Testis (tissue), 3 donors: ENCODE results near the gene CDK14. TPM values are rescaled to one million over a fixed set of nuclear protein-coding genes. Genes with fewer than 3 reads are reported as not detected.

Source experiments
- DNase-seq: peaks from one replicate; pipeline ENCODE4 v3.0.0-alpha.2; 2019
- H3K27ac ChIP-seq, 2 donors: fragments of 200-600 bp; sonication (generic); one replicate each; pipeline ENCODE4 v1.5.1; 2019
- H3K27me3 ChIP-seq: fragments of 200-600 bp; sonication (generic); one replicate; pipeline ENCODE4 v1.5.1; 2019
- H3K36me3 ChIP-seq: fragments of 200-600 bp; sonication (generic); one replicate; pipeline ENCODE4 v1.5.1; 2017; ENCODE audit warnings: low read depth; ENCODE audit errors: missing control alignments
- H3K4me1 ChIP-seq: fragments of 200-600 bp; sonication (generic); one replicate; pipeline ENCODE4 v1.5.1; 2019
- H3K4me3 ChIP-seq, 2 donors: fragments of 200-600 bp; sonication (generic); one replicate each; pipeline ENCODE4 v1.5.1; 2017 to 2019
- H3K9me3 ChIP-seq: fragments of 200-600 bp; sonication (generic); one replicate; pipeline ENCODE4 v1.5.1; 2017
- CTCF ChIP-seq, 3 experiments: fragments of 450-650 bp in 2 of 3; fragments of 200-600 bp in 1 of 3; sonication (generic) in 1 of 3; IDR thresholded peaks; one replicate each; pipeline ENCODE4 v1.5.1; 2016 to 2019; ENCODE audit warnings: antibody characterized with exemption in 3 of 3, mild to moderate bottlenecking in 2 of 3, moderate library complexity in 1 of 3
- POLR2A ChIP-seq: fragments of 450-650 bp; IDR thresholded peaks from one replicate; pipeline ENCODE4 v1.6.1; 2017; ENCODE audit warnings: antibody characterized with exemption, mild to moderate bottlenecking, moderate library complexity
- WGBS, 2 donors: methylation state at CpG; one replicate each; pipeline ENCODE4 v1.1.5; 2018; 5-methylcytosine and 5-hydroxymethylcytosine counted together
- intact Hi-C: fragments of 100-400 bp; cut with DNase I; formaldehyde crosslinking; loops from one replicate; pipeline ENCODE4 v1.15.1; 2023; ENCODE audit warnings: low total_unique reads
- polyA plus RNA-seq: library from polyadenylated mRNA; stranded (reverse); fragments of 350-450 nt; fragmentation: Illumina TruSeq; extraction: RNeasy Lipid Tissue Mini Kit (QIAGEN cat#74804); gene quantifications from one replicate; pipeline ENCODE4 v1.2.3, GENCODE V29; 2014; ENCODE audit warnings: low read depth, low replicate concordance; ENCODE audit not compliant: insufficient read depth
- total RNA-seq, 2 donors: library from RNA; depleted of rRNA; stranded (reverse); fragments of >200 nt; gene quantifications; one replicate each; pipeline ENCODE4 v1.2.3, GENCODE V29; 2016

Gene CDK14
- total and polyA plus RNA-seq, 3 donors from 2014 or later = 18.9 to 22.7 (median 19.5) TPM

- Histone ChIP-seq H3K36me3 (no peaks in the 10 kb centered on the region), H3K27me3 (no peaks in the 10 kb centered on the region), H3K9me3 (no peaks in the 10 kb centered on the region), H3K4me3 (no peak overlapping the region), H3K4me1 (no peaks in the 10 kb centered on the region), H3K27ac (no peak overlapping the region)
- intact Hi-C loops = no loop called here
- TF ChIP-seq CTCF (IDR thresholded peaks at IDR 0.05) = no peak
- TF ChIP-seq POLR2A = no peak
- DNase-seq = no peak
- 89 to 95% methylated on average over 2 of the region's 2 CpGs for WGBS, 2 donors
These were observed 118.9 kb downstream of the CDK14 start for GRCh38 chr7:90715067-90715466.

GRCh38 chr7:90717296-90718060 lies 121.4 kb downstream of the CDK14 start:
- intact Hi-C loops = no loop called here
- H3K27ac ChIP-seq = no peak overlapping the region
- 74 to 76% methylated on average over 5 of the region's 5 CpGs for WGBS, 2 donors
- H3K4me3 ChIP-seq = no peak overlapping the region
- peaks cover 4% of the 10 kb centered on the region for H3K4me1 ChIP-seq
- H3K36me3 ChIP-seq = no peaks in the 10 kb centered on the region
- no peak for DNase-seq
- no peak for TF ChIP-seq CTCF (IDR thresholded peaks at IDR 0.05)
- TF ChIP-seq POLR2A = no peak
- H3K9me3 ChIP-seq = no peaks in the 10 kb centered on the region
- H3K27me3 ChIP-seq = no peaks in the 10 kb centered on the region

GRCh38 chr7:90719155-90719554 lies 123.0 kb downstream of the CDK14 start:
- intact Hi-C loops = no loop called here
- TF ChIP-seq POLR2A = no peak
- TF ChIP-seq CTCF (IDR thresholded peaks at IDR 0.05) = no peak
- WGBS, 2 donors = 85 to 86% methylated on average over 3 of the region's 3 CpGs
- Histone ChIP-seq H3K36me3 (no peaks in the 10 kb centered on the region), H3K27ac (no peak overlapping the region), H3K4me3 (no peak overlapping the region), H3K9me3 (no peaks in the 10 kb centered on the region), H3K27me3 (no peaks in the 10 kb centered on the region), H3K4me1 (peaks cover 4% of the 10 kb centered on the region)
- DNase-seq = no peak

GRCh38 chr7:90720984-90721760 lies 125.1 kb downstream of the CDK14 start:
- WGBS, 2 donors = 32 to 48% methylated on average over 4 of the region's 4 CpGs
- intact Hi-C loops = no loop called here
- Histone ChIP-seq H3K4me3 (no peak overlapping the region), H3K27me3 (no peaks in the 10 kb centered on the region), H3K9me3 (no peaks in the 10 kb centered on the region), H3K27ac (no peak overlapping the region), H3K4me1 (peaks cover 4% of the 10 kb centered on the region), H3K36me3 (no peaks in the 10 kb centered on the region)
- DNase-seq = no peak
- TF ChIP-seq POLR2A (no peak), CTCF (IDR thresholded peaks at IDR 0.05) (no peak)
